AG04449 (cell line): Measurements from ENCODE around the gene SEMA5A.
A peak's percentile ranks its signal among the peaks of the same experiment; 100 is the strongest.

Source experiments
- CTCF ChIA-PET: fragments of 350-600 bp; formaldehyde crosslinking; extraction: SDS; loops from one replicate; lab custom pipeline; 2021; ENCODE audit warnings: antibody characterized with exemption; lab: Yijun Ruan, JAX
- POLR2A ChIA-PET: fragments of 400-600, 350-600 bp; formaldehyde crosslinking; extraction: SDS; loops from one replicate; lab custom pipeline; 2020; ENCODE audit warnings: antibody characterized with exemption, inconsistent platforms; lab: Yijun Ruan, JAX
- DNase-seq: peaks from one replicate; pipeline ENCODE4 v3.0.0-alpha.2; 2010; ENCODE audit warnings: low read depth, low spot score
- H3K4me3 ChIP-seq: 2 replicates; pipeline ENCODE4 v1.5.1; 2011; ENCODE audit warnings: low read depth, mild to moderate bottlenecking, control low read depth, low read length
- CTCF ChIP-seq: IDR thresholded peaks from one replicate; pipeline ENCODE4 v1.5.1; 2011; ENCODE audit warnings: mild to moderate bottlenecking, moderate library complexity, low read length, control low read depth, inconsistent platforms; ENCODE audit not compliant: insufficient read depth; ENCODE audit errors: missing control alignments

SEMA5A gene

GRCh38 chr5:9513827-9514226, 32.0 kb downstream of the SEMA5A start:
- ChIA-PET CTCF (interaction anchor here (0.6 to 1.8 kb wide), 22 partner anchors 9 to 1627 kb away, joined by 3 to 7 read pairs (median 4); no protein-coding TSS in a partner anchor), POLR2A (no interaction called here)
- peak; percentile 64 for TF ChIP-seq CTCF
- DNase-seq: no peak
- H3K4me3 ChIP-seq: no peak overlapping the region

- TF ChIP-seq CTCF: no peak
- ChIA-PET CTCF (interaction anchor here (1.0 to 1.8 kb wide), 7 partner anchors 13 to 1585 kb away, joined by 3 to 7 read pairs (median 4); no protein-coding TSS in a partner anchor), POLR2A (interaction anchor here (0.7 kb wide), 1 partner anchor 35 kb away, joined by 4 read pairs; no protein-coding TSS in a partner anchor)
- no peak for DNase-seq
- H3K4me3 ChIP-seq: no peak overlapping the region
These were observed 33.4 kb downstream of the SEMA5A start for GRCh38 chr5:9512457-9512856.

- ChIA-PET POLR2A (no interaction called here), CTCF (no interaction called here)
- TF ChIP-seq CTCF: no peak
- H3K4me3 ChIP-seq: no peak overlapping the region
- peak; percentile 24 for DNase-seq
These were observed 37.9 kb downstream of the SEMA5A start for GRCh38 chr5:9507974-9508373.

- no peak overlapping the region for H3K4me3 ChIP-seq
- no peak for TF ChIP-seq CTCF
- no peak for DNase-seq
- POLR2A ChIA-PET: no interaction called here
- CTCF ChIA-PET: interaction anchor here (0.9 to 1.4 kb wide), 3 partner anchors 8 to 349 kb away, joined by 3 to 6 read pairs (median 4); no protein-coding TSS in a partner anchor
These were observed 40.6 kb downstream of the SEMA5A start for GRCh38 chr5:9505225-9505624.

- H3K4me3 ChIP-seq: no peak overlapping the region
- DNase-seq: no peak
- ChIA-PET POLR2A (no interaction called here), CTCF (interaction anchor here (0.7 to 1.4 kb wide), 3 partner anchors 11 to 40 kb away, joined by 3 to 4 read pairs (median 3); no protein-coding TSS in a partner anchor)
- no peak for TF ChIP-seq CTCF
These were observed 43.0 kb downstream of the SEMA5A start for GRCh38 chr5:9502864-9503263.

GRCh38 chr5:9502050-9502834, 43.6 kb downstream of the SEMA5A start:
- CTCF ChIA-PET: interaction anchor here (0.7 to 2.2 kb wide), 5 partner anchors 11 to 40 kb away, joined by 3 to 5 read pairs (median 3); no protein-coding TSS in a partner anchor
- H3K4me3 ChIP-seq: no peak overlapping the region
- TF ChIP-seq CTCF: no peak
- POLR2A ChIA-PET: no interaction called here
- no peak for DNase-seq
